DMS114 treated with DMSO at 0.1 percent for 48 hours (cell line): ENCODE results near the gene BAD.

ENCODE experiments used
- DNase-seq: peaks from one replicate; lab custom pipeline; 2025; ENCODE audit not compliant: unreplicated experiment; lab: John Stamatoyannopoulos, UW

Gene BAD

GRCh38 chr11:64297699-64298358, 13.4 kb upstream of the BAD start:
- DNase-seq, result no peak

- no peak for DNase-seq
These were observed 12.6 kb upstream of the BAD start for GRCh38 chr11:64296830-64297698.

- no peak for DNase-seq
These were observed 11.8 kb upstream of the BAD start for GRCh38 chr11:64296236-64296635.

- no peak for DNase-seq
These were observed 11.3 kb upstream of the BAD start for GRCh38 chr11:64295760-64296159.

GRCh38 chr11:64294774-64295173, 10.3 kb upstream of the BAD start:
- no peak for DNase-seq

GRCh38 chr11:64292460-64293254, 8.2 kb upstream of the BAD start:
- no peak for DNase-seq

GRCh38 chr11:64291752-64292459, 7.4 kb upstream of the BAD start:
- DNase-seq, result no peak

- no peak for DNase-seq
These were observed 6.8 kb upstream of the BAD start, which contains the start of gene KCNK4 for GRCh38 chr11:64291262-64291751. KCNK4 (plus strand) TSS chr11:64291302; CDS start chr11:64293019, 1,717 bp downstream.

GRCh38 chr11:64290352-64291261, 6.1 kb upstream of the BAD start:
- DNase-seq, result no peak

GRCh38 chr11:64289002-64289564, 4.6 kb upstream of the BAD start:
- DNase-seq, result no peak

- no peak for DNase-seq
These were observed 3.9 kb upstream of the BAD start for GRCh38 chr11:64288353-64288750.

GRCh38 chr11:64287676-64288352, 3.3 kb upstream of the BAD start:
- DNase-seq, result no peak

GRCh38 chr11:64286801-64287159, 2.3 kb upstream of the BAD start:
- DNase-seq, result no peak

- no peak for DNase-seq
These were observed 1.7 kb upstream of the BAD start for GRCh38 chr11:64285885-64286800.

GRCh38 chr11:64284962-64285884, 758 bp upstream of the BAD start, which contains the start of gene GPR137:
GPR137 (plus strand) TSS chr11:64285848; CDS start chr11:64286525, 677 bp downstream.
- DNase-seq, result peak; percentile 72

GRCh38 chr11:64283092-64283491, 1.4 kb downstream of the BAD start:
- DNase-seq, result no peak
